ENCODE data around the gene RNF182.

- TF ChIP-seq, protein P1, sequence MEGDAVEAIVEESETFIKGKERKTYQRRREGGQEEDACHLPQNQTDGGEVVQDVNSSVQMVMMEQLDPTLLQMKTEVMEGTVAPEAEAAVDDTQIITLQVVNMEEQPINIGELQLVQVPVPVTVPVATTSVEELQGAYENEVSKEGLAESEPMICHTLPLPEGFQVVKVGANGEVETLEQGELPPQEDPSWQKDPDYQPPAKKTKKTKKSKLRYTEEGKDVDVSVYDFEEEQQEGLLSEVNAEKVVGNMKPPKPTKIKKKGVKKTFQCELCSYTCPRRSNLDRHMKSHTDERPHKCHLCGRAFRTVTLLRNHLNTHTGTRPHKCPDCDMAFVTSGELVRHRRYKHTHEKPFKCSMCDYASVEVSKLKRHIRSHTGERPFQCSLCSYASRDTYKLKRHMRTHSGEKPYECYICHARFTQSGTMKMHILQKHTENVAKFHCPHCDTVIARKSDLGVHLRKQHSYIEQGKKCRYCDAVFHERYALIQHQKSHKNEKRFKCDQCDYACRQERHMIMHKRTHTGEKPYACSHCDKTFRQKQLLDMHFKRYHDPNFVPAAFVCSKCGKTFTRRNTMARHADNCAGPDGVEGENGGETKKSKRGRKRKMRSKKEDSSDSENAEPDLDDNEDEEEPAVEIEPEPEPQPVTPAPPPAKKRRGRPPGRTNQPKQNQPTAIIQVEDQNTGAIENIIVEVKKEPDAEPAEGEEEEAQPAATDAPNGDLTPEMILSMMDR (IDR thresholded peaks at IDR 0.05) = no peak
- TF ChIP-seq POLR2A (IDR thresholded peaks at IDR 0.05) = no peak
Measured at GRCh38 chr6:13907614-13908215, 17.0 kb upstream of the RNF182 start.
